DLD1 (cell line): ENCODE results near the gene SF3A1.

Source experiments
- in situ Hi-C: cut with HindIII; loops from 2 replicates; pipeline ENCODE4 v1.10.0; 2017; ENCODE audit warnings: low sequenced_read_pairs

SF3A1 gene

DNA sequence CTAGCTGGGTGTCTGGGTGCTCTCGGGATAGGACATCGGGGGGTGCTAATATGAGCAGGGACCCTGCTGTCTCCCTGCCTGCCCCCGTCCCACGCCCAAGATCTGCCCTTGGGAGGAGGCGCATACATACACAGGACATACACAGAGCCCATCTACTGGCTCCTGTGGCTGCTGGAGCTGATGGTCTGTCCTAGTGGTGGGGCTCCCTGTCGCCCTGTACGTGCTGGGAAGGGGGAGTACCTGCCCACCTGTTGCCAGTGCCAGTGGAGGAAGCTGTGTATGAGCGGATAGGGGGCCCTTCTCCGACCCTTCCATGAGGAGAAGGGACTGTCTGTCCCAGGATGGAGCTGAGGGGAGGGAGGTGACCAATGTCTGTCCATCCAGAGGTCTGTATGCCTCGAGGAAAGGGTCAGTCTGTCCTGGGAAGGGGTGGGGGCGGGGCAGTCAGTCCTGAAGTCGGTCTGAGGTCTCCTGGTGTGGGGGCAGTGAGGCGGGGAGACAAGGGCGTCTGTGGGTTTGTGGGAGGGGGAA lies 30.9 kb downstream of the SF3A1 start:
- in situ Hi-C loops, result no loop called here

DNA sequence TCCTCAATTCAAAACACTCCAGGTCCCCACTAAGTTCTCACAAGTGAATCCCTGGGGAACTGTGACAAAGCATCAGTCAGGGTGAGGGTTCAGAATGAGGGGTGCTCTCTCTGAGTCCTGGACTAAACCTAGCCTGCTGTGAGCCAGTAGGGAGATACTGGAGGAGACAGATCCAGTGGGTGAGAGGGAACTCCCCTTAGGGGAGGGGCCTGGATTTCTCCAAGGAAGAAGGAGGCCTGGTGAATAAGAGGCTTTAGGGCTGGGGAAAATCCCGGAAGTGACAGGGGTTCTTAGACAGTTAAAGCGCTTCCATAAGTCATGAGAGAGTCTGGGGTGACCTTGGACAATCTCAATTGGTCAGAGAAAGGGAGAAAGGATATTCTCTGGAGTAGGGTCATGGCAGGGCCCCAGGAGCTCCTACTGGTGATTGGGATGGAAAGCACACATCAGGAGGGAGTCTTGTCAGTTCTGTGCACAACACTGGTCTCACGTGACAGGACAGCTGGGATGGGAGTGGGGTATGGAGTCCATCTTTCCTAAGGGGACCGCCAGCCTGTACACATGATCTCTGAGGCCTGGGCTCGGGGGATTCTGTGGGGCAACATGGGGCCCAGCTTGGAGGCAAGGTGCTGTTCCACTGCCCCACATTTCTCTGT lies 31.5 kb downstream of the SF3A1 start:
- in situ Hi-C loops, result no loop called here

DNA sequence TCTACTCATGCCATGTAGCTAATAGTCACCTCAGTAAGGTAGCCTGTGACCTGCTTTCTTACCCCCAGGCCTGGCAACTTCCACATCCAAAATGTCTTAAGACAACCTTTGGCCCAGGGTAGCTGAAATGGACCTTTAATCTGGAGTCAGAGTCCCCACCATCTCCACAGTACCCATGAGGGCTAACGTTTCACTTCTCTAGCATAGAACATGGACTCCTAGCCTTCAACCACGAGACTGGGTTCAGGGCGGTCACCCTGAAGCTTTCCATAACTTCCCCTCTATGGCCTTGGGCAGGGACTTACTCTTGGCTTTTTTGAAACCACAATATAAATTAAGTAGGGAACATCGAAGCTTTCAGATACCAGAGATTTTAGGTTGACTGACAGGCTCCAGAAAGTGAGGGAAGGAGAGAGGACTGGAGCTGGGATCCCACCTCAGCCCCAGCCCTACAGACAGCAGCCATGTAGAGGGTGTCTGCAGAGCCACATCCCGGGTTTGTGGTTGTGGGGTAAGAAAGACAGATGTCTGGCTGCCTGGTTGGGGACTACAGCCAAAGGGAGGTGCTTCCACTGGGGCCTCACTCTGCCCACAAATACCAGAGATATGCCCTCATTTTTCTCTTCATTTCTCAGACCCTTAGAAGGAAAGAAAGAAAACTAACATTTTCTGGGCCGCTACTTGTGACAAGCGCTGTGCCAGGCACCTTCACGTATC lies 32.5 kb downstream of the SF3A1 start:
- in situ Hi-C loops, result no loop called here

DNA sequence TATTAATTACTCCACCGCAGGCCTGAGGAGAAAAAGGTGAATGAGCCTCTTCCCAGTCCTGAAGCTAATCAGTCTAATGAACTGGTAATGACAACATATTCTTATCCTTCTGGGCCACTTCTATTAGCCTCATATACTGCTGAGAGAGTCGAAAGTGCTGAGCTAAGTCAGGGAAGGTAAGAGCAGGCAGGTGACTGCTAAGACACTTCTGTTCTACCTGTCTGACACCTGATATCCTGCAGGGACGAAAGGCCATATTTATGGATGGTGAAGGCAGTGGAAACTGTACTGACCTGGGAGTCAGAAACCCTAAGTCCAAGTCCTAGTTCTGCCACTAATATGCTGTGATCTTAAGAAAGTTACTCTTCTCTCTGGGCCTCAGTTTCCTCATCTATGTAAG lies 33.4 kb downstream of the SF3A1 start:
- in situ Hi-C loops, result no loop called here

DNA sequence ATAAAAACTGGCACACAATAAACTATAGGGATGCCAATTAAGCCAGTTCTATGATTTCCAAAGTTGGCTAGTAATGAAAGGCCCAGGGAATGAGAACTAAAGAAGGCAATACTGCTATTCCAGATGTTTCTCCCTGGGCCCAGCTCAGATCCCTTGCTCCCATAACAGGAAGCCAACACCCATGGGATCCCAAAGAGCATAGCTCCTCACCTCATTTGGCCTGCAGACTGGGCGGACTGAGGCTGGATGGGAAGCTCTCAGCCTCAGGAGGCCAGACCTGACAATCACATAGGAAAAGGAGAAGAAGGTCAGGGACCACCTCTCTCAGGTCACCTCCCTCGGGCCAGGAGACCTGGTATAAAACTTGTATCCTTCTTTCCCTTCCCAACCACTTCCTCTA lies 35.2 kb downstream of the SF3A1 start:
- in situ Hi-C loops, result no loop called here

DNA sequence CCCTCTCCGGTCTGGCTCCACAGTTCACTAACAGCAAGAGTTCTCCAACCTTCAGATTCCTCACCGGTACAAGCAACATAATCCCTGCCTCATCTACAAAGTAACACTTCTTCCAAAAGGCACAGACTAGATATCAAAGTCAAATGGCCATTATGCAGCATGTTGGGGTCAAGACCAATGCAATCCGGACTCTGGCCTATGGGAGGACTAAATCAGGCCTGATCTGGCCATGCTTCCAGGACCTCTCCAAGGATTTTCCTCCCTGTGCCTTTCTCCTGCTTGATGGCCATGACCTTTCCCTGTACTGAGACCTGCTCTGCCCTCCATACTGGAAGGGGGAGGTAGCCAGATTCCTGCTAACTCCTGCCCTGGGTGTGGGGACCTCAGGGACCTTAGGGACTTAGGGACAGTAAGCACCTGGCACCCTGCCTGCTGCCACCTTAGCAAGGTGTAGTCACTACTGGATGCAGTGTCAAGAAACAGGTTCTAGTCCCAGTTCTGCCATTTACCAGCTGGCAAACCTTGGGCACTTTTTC lies 36.6 kb downstream of the SF3A1 start:
- in situ Hi-C loops, result no loop called here

DNA sequence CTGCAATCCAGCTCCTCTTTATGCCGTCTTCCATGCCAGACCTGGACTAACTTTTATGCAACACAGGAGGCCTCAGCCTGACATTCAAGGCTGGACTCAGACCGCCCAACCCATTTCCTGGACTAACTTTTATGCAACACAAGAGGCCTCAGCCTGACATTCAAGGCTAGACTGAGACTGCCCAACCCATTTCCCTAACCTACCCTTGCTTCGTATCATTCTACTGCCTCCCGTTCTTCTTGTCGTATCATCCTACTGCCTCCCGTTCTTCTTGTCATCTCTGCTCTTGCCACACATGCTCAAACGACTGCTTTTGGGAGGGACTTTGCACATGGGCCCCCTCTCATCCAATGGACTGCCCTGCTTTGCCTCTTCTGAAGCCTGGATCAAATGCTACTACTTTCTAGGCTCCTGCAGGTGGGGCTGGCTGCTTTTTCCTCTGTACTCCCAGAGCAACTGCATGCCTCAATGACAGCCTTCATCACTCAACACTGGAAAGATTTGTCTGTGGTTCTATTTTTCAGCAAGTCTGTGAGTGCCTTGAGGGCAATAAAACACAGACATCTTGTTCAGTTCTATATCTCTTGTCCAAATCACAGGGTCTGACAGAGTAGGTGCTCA lies 37.8 kb downstream of the SF3A1 start:
- in situ Hi-C loops, result no loop called here

DNA sequence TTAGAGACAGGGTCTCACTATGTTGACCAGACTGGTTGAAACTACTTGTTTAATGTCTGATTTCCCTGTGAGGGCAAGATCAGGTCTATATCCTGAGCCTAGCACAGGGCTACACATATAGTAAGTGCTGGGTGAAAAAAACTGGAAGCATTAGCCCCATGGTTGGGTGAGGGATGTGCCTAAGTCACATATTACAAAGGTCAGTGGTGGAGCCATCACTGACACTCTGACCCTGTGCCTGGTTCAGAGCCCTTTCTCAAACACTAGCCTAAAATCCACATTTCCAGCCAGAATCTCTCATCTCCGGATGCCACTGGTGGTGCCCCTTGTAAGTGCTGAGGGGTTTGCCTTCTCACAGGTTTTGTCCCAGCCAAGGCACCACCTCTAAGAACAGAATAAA lies 38.9 kb downstream of the SF3A1 start:
- in situ Hi-C loops, result no loop called here

DNA sequence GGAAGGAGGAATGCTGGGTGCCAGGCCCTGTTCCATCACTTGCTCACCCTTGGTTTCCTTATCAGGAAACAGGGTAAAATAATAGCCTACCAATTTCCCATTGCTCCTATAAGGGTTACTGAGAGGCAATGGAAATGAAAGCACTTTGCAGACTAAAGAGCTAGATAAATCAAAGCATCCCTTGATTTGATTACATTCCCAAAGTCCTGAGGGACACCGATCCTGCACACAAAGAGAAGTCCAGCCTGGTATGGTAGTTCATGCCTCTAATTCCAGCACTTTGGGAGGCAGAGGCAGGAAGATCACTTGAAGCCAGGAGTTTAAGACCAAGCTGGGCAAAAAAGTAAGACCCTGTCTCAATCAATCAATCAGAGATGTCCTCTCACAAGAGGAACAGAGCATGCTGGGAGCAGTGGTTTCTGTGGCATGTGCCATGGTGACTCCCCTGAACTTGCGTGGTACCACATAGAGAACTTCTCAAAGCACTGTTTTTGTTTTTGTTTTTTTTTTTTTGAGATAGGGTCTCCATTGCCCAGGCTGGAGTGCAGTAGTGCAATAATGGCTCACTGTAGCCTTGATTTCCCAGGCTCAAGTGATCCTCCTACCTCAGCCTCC lies 40.6 kb downstream of the SF3A1 start:
- in situ Hi-C loops, result no loop called here

DNA sequence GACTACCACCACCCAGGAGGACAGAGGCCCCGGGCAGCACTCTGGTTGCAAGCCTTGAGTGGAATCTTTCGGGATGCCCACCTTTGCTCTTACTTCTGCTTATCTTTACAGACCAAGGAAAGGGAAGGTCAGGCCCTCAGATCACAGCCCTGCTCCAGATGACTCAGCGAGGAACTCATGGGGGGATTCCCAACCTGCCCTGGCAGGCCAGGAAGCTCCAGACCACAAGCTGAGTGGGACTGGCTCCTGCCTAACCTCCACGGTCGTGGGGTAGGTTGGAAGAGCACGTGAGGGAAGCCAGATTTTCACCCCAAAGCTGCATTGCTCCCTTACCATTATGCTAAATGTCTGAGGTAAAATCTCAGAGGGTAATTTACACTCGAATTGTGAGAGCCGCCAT lies 41.8 kb downstream of the SF3A1 start:
- in situ Hi-C loops, result no loop called here

DNA sequence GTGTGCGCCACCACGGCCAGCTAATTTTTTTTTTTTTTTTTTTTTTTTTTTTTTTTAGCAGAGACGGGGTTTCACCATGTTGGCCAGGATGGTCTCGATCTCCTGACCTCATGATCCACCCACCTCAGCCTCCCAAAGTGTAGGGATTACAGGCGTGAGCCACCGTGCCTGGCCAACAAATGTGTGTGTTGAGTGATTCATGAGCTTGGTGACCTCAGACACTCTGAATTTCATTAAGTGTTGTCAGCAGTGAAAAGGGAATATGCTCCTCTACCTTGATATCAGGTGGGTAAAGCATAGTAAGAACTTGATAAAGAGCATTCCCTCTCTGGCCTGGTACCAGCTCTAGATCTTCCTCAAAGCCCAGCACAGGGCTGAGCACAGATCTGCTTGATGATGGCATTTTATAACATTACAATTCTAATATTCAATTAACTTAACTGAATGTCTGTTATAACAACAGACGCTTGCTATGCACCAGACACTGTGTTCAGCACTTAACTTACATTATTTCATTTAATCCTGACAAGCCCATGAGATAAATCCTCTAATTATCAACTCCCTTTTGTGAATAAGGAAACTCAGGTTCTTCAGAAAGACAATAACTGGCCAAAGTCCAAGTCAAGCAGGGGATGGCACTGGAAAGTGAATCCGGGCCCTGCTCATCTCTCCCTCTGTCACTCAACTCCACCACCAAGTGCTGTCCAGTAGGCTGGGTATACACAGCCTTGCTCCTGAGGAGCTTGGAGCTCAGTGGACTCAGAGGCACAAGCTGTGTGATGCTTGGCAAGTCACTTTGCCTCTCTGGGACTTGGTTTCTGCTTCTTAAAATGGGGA lies 42.9 kb downstream of the SF3A1 start:
- in situ Hi-C loops, result no loop called here

DNA sequence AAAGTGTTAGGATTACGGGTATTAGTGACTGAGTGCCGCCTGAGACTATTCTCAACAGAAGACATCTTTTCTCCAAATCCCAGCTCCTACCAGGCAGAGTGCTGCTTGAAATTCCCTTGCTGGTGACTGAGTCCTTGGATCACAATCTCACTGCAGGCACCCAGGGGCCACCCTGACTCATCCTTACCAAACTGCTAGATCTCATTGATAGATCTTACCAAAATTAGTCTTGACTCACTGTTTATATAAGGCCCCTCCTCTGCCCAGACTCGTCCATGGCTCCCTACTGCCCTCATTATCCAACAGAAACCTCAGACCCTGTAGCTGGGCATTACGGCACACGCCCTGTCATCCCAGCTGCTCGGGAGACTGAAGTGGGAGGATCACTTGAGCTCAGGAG lies 44.6 kb downstream of the SF3A1 start:
- in situ Hi-C loops, result no loop called here

DNA sequence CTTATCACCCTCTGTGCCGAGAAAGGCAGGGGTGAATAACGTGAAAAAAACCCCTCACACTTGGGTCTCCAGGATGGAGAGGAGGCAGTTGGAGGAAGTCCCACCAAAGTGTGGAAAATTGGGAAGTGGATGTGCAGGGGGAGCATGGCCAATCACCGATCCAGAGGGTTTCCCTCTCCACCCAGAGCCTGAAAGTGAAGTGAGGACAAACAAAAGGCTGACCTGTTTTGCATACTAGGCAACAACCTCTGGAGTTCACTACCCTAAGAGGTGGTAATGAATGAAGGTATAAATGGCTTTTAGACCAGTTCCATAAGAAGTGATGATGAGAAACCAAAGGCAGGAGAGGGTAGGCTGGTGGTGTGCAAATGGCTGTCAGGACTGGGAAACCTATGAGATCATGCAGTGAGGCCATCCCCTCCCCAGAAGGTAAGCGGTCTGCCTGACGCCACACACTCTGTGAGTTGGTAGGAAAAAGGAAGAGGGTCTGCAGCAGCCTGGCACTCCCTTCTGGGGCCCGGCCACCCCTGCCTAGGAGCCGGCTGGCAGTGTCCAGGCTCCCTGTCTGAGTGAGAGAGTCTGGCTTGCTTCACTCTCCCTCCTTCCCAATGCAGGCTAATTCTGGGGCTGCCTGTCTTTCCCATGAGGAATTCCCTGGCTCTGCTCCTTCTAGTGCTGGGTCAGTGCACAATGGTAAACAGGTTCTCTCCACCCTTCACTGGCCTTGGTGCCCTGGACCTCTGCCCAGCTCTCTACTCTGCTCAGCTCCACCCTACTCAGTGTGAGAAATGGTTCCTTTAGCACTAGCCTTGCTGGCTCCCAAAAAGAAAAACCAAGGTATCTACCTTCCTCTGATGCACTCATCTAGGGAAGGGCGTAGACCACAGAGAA lies 45.6 kb downstream of the SF3A1 start:
- in situ Hi-C loops, result no loop called here

DNA sequence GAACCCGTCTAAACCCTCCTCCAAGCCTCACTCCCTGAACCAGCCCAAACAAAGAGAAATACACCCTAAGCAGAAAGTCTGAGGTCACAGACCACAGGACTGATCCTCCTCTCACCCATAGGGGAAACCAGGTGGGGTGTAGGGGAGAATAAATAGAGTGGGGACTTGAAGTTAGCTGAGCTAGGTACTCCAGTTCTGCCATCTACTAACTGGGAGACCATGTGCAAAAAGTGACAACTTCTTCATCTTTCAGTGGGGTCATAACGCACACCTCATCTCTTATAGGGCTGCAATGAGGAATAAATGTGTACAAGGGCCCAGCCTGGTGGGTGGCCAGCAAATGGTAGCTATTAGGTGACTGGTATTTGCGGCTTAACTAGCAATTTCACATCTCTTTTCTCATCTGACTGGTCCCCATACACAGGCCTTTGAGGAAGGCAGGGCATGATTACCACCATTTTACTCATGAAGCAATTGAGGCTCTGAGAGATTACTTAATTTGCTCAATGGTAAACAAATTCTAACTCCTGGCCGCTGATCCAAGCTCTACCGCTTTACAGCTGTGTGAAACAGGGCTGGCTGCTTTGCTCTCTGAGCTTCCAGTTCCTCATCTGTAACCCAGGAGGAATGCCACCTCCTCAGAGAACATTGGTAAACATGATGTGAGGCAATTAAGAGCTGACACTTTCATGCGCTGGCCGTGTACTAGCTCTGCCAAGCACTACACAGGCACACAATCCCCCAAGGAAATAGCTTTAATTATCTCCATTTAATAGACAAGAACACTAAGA lies 46.5 kb downstream of the SF3A1 start:
- in situ Hi-C loops, result no loop called here

DNA sequence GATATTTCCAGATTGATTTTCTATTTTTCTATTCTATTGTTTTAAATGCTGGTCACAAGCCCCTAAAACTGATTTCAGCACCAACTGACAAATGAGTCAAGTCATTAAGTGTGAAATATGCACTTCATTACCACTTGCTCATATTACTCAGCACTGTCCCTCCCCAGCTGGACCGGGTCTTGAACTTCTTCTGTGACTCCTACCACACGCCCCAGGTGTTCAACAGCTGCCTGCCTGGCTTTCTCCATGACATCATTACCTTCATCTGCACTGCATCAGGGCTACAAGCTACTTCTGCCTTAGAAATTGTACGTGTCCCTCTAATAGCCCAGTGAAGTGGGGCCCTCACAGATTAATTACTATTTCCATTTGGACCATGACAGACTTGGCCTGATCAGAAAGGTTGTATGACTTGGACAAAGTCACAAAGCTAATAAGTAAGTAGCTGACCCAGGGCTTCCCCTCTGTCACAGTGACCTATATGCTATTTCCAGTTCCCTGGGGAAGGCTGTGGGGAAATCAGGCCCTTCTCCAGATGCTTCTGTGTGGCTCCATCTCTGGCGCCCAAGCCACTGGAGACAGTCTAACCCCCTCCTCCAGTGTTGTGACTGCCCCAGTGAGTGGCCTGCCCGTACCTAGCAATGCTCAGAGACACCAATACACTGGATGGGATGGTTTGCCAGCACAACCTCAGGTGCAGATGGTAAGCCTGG lies 48.0 kb downstream of the SF3A1 start:
- in situ Hi-C loops, result no loop called here

DNA sequence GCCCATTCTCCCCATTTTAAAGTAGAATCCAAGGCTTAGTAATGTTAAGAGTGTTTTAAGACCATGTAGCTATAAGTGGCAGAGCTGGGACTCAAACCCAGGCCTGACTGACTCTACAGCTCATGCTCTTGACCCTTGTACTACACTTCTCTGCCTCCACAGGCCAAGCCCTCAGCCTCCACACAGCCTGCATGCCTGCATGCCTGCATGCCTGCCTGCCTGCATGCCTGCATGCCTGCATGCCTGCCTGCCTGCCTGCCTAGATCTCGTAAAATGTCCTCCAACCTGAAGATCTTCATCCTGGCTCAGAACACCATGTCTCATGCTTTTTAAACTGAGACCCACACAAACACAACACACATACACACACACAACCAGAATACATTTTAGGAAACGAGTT lies 48.6 kb downstream of the SF3A1 start:
- in situ Hi-C loops, result no loop called here

DNA sequence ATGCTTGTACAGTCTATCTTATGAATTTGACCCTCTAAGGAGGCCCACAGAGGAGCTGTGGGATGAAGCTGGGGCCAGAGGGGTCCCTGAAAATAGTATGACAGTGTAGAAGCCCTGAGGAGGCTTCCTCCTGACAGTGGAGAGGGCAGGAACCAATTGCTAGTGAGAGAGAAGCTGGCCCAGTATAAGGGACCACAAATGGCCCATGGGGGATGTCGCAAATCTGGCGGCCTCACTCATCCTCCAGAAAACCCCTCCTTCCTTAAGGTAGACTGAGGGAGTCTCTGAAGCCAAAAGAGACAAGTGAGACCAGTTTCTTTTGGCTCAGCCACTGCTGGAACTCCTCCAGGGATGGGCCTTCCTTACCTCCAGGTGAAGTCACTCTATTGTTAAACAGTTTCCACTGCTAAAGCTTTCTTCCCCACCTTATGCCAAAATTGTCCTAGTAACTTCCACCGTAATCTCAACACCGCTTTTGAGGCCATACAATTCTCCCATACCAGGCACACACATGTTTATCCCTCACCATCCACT lies 49.6 kb downstream of the SF3A1 start:
- in situ Hi-C loops, result no loop called here

DNA sequence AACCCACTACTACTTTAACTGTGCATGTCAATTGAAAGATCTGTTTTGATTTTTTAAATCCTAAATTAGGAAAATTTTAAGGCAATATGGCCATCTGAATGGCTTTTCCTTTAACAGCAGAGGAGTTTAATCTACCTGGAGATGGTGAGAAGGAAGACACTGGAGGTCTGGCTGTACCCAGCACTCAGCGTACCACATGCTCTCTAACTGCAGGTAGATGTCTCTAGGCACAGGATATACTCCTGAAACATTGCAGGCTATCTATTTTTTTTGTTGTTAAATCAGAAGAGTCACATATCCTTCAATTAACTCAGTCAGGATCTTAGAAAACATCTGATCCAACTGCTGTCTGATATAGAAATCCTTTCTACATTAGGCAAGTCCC lies 50.1 kb downstream of the SF3A1 start:
- in situ Hi-C loops, result no loop called here
